GM12878 (cell line): ENCODE measurements around the gene MAFG. TPM values are rescaled to one million over a fixed set of nuclear protein-coding genes. Genes with fewer than 3 reads are reported as not detected.
A peak's percentile ranks its signal among the peaks of the same experiment; 100 is the strongest.

Experiments
- CHD1 ChIP-seq: IDR thresholded peaks from 2 replicates; pipeline ENCODE4 v1.6.1; 2012; ENCODE audit warnings: low read depth, low read length, improper control_type of control experiment
- HCFC1 ChIP-seq: fragments of 150-350 bp; IDR thresholded peaks from 2 replicates; pipeline ENCODE4 v1.6.1; 2014; ENCODE audit warnings: low read length
- MXI1 ChIP-seq: fragments of 150-350 bp; IDR thresholded peaks from 2 replicates; pipeline ENCODE4 v1.6.1; 2011; ENCODE audit warnings: low read depth, mild to moderate bottlenecking, inconsistent platforms, low read length, improper control_type of control experiment
- NKRF ChIP-seq: fragments of 450-650 bp; conservative IDR thresholded peaks from 2 replicates; pipeline ENCODE4 v1.6.1; 2017; ENCODE audit warnings: mild to moderate bottlenecking, moderate library complexity
- POLR2A ChIP-seq: IDR thresholded peaks from 2 replicates; pipeline ENCODE4 v1.6.1; 2011; ENCODE audit warnings: low read depth, mild to moderate bottlenecking, low read length
- POLR2AphosphoS5 ChIP-seq: IDR thresholded peaks from 2 replicates; pipeline ENCODE4 v1.6.1; 2011; ENCODE audit warnings: mild to moderate bottlenecking, low read length, inconsistent platforms
- RAD51 ChIP-seq: fragments of 450-650 bp; IDR thresholded peaks from 2 replicates; pipeline ENCODE4 v1.6.1; 2016; ENCODE audit warnings: moderate library complexity, mild to moderate bottlenecking, inconsistent platforms
- SIN3A ChIP-seq: IDR thresholded peaks from 2 replicates; pipeline ENCODE4 v1.6.1; 2012; ENCODE audit warnings: low read depth, low read length, improper control_type of control experiment
- SMC3 ChIP-seq: IDR thresholded peaks from 2 replicates; pipeline ENCODE4 v1.6.1; 2011; ENCODE audit warnings: low read length, improper control_type of control experiment, borderline replicate concordance
- SUPT20H ChIP-seq: IDR thresholded peaks from 2 replicates; pipeline ENCODE4 v1.6.1; 2011; ENCODE audit warnings: low read depth, mild to moderate bottlenecking, low read length, moderate library complexity, borderline replicate concordance; ENCODE audit not compliant: control insufficient read depth
- TCF7 ChIP-seq: IDR thresholded peaks from 2 replicates; pipeline ENCODE4 v1.6.1; 2014; ENCODE audit warnings: antibody characterized with exemption, borderline replicate concordance
- ZNF274 ChIP-seq: IDR thresholded peaks from one replicate; pipeline ENCODE4 v1.8.0; 2011; ENCODE audit not compliant: insufficient read length, insufficient read depth
- ZNF687 ChIP-seq: fragments of 450-650 bp; IDR thresholded peaks from 2 replicates; pipeline ENCODE4 v1.6.1; 2017; ENCODE audit warnings: mild to moderate bottlenecking, moderate library complexity
- polyA plus RNA-seq, 11 experiments: library from polyadenylated mRNA; depleted of rRNA in 4 of 11; unstranded in 6 of 11; stranded (reverse) in 5 of 11; fragments of >200 nt; fragmentation: Nextera tagmentation in 4 of 11; fragmentation: Illumina TruSeq in 1 of 11; extraction: Ambion mirVana in 4 of 11; extraction: Trizol in 1 of 11; gene quantifications; 1 replicate in 1 of 11; 2 replicates in 10 of 11; pipeline versions ENCODE4 v1.2.1 to v1.2.3, GENCODE V29; 2011 to 2016; ENCODE audit warnings: inconsistent platforms in 2 of 11, missing spikeins in 2 of 11, low read depth in 1 of 11
- total RNA-seq, 4 experiments: library from RNA; depleted of rRNA in 3 of 4; stranded (reverse); fragments of >200 nt in 3 of 4; fragmentation: Illumina TruSeq in 1 of 4; extraction: Trizol in 1 of 4; gene quantifications; 2 replicates each; pipeline versions ENCODE4 v1.2.1 to v1.2.3, GENCODE V29; 2013 to 2021
- TF ChIP-seq, protein P1 (sequence below): fragments of 150-350 bp; IDR thresholded peaks from 2 replicates; pipeline ENCODE4 v1.6.1; 2014; ENCODE audit warnings: mild to moderate bottlenecking, low read depth, low read length
- TF ChIP-seq, protein P2 (sequence below): IDR thresholded peaks from 2 replicates; pipeline ENCODE4 v1.6.1; 2011; ENCODE audit warnings: borderline replicate concordance, low read depth, mild to moderate bottlenecking, moderate library complexity, mixed read lengths, low read length; ENCODE audit not compliant: insufficient read depth; ENCODE audit errors: extremely low read length
- TF ChIP-seq, protein P3 (sequence below): fragments of 450-650 bp; IDR thresholded peaks from 2 replicates; pipeline ENCODE4 v1.6.1; 2016; ENCODE audit warnings: mild to moderate bottlenecking
- TF ChIP-seq, protein P4 (sequence below): fragments of 450-650 bp; IDR thresholded peaks from 2 replicates; pipeline ENCODE4 v1.6.1; 2017; ENCODE audit warnings: mild to moderate bottlenecking, low read depth, inconsistent platforms; ENCODE audit not compliant: poor library complexity, severe bottlenecking

Gene MAFG
- total and polyA plus RNA-seq, 10 of the 15 experiments (the other 5 are each of a cell fraction or from before 2014, with no cell fraction given) = 0.48 to 20.1 (median 7.6) TPM

GRCh38 chr17:81927653-81928543 lies at the start of gene MAFG (continued):
- TF ChIP-seq ZNF687 = 0 out of 2 replicates have a peak, but pooled peaks have one; percentile 53
- TF ChIP-seq POLR2AphosphoS5 = no peak
- TF ChIP-seq TCF7 = no peak
- peak; percentile 96 for TF ChIP-seq RAD51
- peak; percentile 69 for TF ChIP-seq MXI1
- no peak for TF ChIP-seq ZNF274
- TF ChIP-seq SMC3 = peak; percentile 14; the same call in 1 of the 2 replicates
- TF ChIP-seq, protein P1, sequence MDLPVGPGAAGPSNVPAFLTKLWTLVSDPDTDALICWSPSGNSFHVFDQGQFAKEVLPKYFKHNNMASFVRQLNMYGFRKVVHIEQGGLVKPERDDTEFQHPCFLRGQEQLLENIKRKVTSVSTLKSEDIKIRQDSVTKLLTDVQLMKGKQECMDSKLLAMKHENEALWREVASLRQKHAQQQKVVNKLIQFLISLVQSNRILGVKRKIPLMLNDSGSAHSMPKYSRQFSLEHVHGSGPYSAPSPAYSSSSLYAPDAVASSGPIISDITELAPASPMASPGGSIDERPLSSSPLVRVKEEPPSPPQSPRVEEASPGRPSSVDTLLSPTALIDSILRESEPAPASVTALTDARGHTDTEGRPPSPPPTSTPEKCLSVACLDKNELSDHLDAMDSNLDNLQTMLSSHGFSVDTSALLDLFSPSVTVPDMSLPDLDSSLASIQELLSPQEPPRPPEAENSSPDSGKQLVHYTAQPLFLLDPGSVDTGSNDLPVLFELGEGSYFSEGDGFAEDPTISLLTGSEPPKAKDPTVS = no peak
- TF ChIP-seq, protein P2, sequence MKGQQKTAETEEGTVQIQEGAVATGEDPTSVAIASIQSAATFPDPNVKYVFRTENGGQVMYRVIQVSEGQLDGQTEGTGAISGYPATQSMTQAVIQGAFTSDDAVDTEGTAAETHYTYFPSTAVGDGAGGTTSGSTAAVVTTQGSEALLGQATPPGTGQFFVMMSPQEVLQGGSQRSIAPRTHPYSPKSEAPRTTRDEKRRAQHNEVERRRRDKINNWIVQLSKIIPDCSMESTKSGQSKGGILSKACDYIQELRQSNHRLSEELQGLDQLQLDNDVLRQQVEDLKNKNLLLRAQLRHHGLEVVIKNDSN = peak; percentile 94
- no peak for TF ChIP-seq SUPT20H
- peak; percentile 85 for TF ChIP-seq SIN3A
- TF ChIP-seq, protein P3, sequence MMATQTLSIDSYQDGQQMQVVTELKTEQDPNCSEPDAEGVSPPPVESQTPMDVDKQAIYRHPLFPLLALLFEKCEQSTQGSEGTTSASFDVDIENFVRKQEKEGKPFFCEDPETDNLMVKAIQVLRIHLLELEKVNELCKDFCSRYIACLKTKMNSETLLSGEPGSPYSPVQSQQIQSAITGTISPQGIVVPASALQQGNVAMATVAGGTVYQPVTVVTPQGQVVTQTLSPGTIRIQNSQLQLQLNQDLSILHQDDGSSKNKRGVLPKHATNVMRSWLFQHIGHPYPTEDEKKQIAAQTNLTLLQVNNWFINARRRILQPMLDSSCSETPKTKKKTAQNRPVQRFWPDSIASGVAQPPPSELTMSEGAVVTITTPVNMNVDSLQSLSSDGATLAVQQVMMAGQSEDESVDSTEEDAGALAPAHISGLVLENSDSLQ = no peak
- TF ChIP-seq NKRF = peak; percentile 96
- no peak for TF ChIP-seq CHD1
- peak; percentile 24; the same call in 1 of the 2 replicates for TF ChIP-seq HCFC1
- TF ChIP-seq, protein P4, sequence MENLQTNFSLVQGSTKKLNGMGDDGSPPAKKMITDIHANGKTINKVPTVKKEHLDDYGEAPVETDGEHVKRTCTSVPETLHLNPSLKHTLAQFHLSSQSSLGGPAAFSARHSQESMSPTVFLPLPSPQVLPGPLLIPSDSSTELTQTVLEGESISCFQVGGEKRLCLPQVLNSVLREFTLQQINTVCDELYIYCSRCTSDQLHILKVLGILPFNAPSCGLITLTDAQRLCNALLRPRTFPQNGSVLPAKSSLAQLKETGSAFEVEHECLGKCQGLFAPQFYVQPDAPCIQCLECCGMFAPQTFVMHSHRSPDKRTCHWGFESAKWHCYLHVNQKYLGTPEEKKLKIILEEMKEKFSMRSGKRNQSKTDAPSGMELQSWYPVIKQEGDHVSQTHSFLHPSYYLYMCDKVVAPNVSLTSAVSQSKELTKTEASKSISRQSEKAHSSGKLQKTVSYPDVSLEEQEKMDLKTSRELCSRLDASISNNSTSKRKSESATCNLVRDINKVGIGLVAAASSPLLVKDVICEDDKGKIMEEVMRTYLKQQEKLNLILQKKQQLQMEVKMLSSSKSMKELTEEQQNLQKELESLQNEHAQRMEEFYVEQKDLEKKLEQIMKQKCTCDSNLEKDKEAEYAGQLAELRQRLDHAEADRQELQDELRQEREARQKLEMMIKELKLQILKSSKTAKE = no peak
- TF ChIP-seq POLR2A = no peak
